IMR-90 (cell line): ENCODE measurements around the gene UBE3C. TPM values are rescaled to one million over a fixed set of nuclear protein-coding genes. Genes with fewer than 3 reads are reported as not detected.

Experiments used
- ATAC-seq: fragments of 200-7000 bp; cut with Tn5 transposase; 2 replicates; pipeline ENCODE4 v1.9.1; 2020; ENCODE audit warnings: low read depth, mild to moderate bottlenecking, moderate library complexity
- BruUV-seq: library from RNA; stranded (reverse); fragments of 400-500 nt; replicated peaks from 2 replicates; lab custom pipeline; 2021; lab: Mats Ljungman, UMichigan
- CTCF ChIA-PET: fragments of 300-600 bp; formaldehyde crosslinking; extraction: SDS; loops from one replicate; lab custom pipeline; 2021; ENCODE audit warnings: antibody characterized with exemption; lab: Yijun Ruan, JAX
- POLR2A ChIA-PET: fragments of 300-600 bp; sonication (Branson Sonifier 250); formaldehyde crosslinking; loops from one replicate; lab custom pipeline; 2022; ENCODE audit warnings: antibody characterized with exemption; ENCODE audit not compliant: unreplicated experiment; lab: Charles Lee
- DNase-seq: peaks from one replicate; pipeline ENCODE4 v3.0.0; 2013
- H2AFZ ChIP-seq: replicated peaks from 2 replicates; pipeline ENCODE3; 2013; ENCODE audit warnings: low read length, mild to moderate bottlenecking; ENCODE audit not compliant: poor library complexity
- H2AK5ac ChIP-seq: 2 replicates; pipeline ENCODE4 v1.6.1; 2013; ENCODE audit warnings: low read depth, low read length, inconsistent platforms
- H2AK9ac ChIP-seq: replicated peaks from 2 replicates; pipeline ENCODE3; 2013; ENCODE audit warnings: mild to moderate bottlenecking, low read depth, low read length, moderate library complexity; ENCODE audit not compliant: poor library complexity
- H2BK120ac ChIP-seq: 2 replicates; pipeline ENCODE4 v1.6.1; 2013; ENCODE audit warnings: low read depth, low read length, inconsistent platforms
- H2BK15ac ChIP-seq: 3 replicates; pipeline ENCODE4 v1.6.1; 2013; ENCODE audit warnings: low read depth, low read length, inconsistent platforms
- H2BK20ac ChIP-seq: 2 replicates; pipeline ENCODE4 v1.6.1; 2013; ENCODE audit warnings: low read depth, mild to moderate bottlenecking, inconsistent platforms, low read length, moderate library complexity
- H2BK5ac ChIP-seq: 2 replicates; pipeline ENCODE4 v1.6.1; 2013; ENCODE audit warnings: mild to moderate bottlenecking, low read depth, low read length, inconsistent platforms; ENCODE audit not compliant: poor library complexity, severe bottlenecking
- H3K14ac ChIP-seq: replicated peaks from 2 replicates; pipeline ENCODE4 v1.6.1; 2013; ENCODE audit warnings: low read depth, low read length, inconsistent platforms
- H3K18ac ChIP-seq: 2 replicates; pipeline ENCODE4 v1.6.1; 2013; ENCODE audit warnings: low read depth, low read length, control low read depth
- H3K23ac ChIP-seq: 2 replicates; pipeline ENCODE4 v1.6.1; 2013; ENCODE audit warnings: low read depth, low read length, inconsistent platforms
- H3K27ac ChIP-seq: 2 replicates; pipeline ENCODE4 v1.5.1; 2013; ENCODE audit warnings: mild to moderate bottlenecking, control low read depth, low read length; ENCODE audit not compliant: insufficient read depth
- H3K27me3 ChIP-seq: 2 replicates; pipeline ENCODE4 v1.6.1; 2013; ENCODE audit warnings: low read length; ENCODE audit not compliant: control insufficient read depth, insufficient read depth
- H3K36me3 ChIP-seq: 2 replicates; pipeline ENCODE4 v1.6.1; 2013; ENCODE audit warnings: low read length, mixed read lengths; ENCODE audit not compliant: control insufficient read depth, insufficient read depth
- H3K4ac ChIP-seq: 2 replicates; pipeline ENCODE4 v1.6.1; 2013; ENCODE audit warnings: low read depth, low read length, inconsistent platforms
- H3K4me1 ChIP-seq: 2 replicates; pipeline ENCODE4 v1.6.1; 2013; ENCODE audit warnings: low read length, mixed read lengths; ENCODE audit not compliant: control insufficient read depth, insufficient read depth
- H3K4me2 ChIP-seq: 2 replicates; pipeline ENCODE4 v1.6.1; 2013; ENCODE audit warnings: low read depth, mild to moderate bottlenecking, control low read depth, low read length, moderate library complexity
- H3K4me3 ChIP-seq: 2 replicates; pipeline ENCODE4 v1.5.1; 2013; ENCODE audit warnings: low read depth, mild to moderate bottlenecking, control low read depth, low read length, moderate library complexity; ENCODE audit not compliant: insufficient read depth
- H3K56ac ChIP-seq: 2 replicates; pipeline ENCODE4 v1.6.1; 2013; ENCODE audit warnings: low read length, inconsistent platforms; ENCODE audit not compliant: insufficient read depth; ENCODE audit errors: extremely low read depth
- H3K79me1 ChIP-seq, 2 experiments: 2 replicates each; pipeline ENCODE4 v1.6.1; 2013; ENCODE audit warnings: low read length in 2 of 2, inconsistent platforms in 1 of 2, low read depth in 1 of 2
- H3K9ac ChIP-seq: 2 replicates; pipeline ENCODE4 v1.6.1; 2013; ENCODE audit warnings: low read depth, low read length, control low read depth
- H3K9me1 ChIP-seq: 2 replicates; pipeline ENCODE4 v1.6.1; 2013; ENCODE audit warnings: low read length, inconsistent platforms; ENCODE audit not compliant: insufficient read depth
- H3K9me3 ChIP-seq: 2 replicates; pipeline ENCODE4 v1.6.1; 2013; ENCODE audit warnings: low read length; ENCODE audit not compliant: control insufficient read depth, insufficient read depth
- H4K20me1 ChIP-seq: 2 replicates; pipeline ENCODE4 v1.6.1; 2013; ENCODE audit warnings: low read length, inconsistent platforms; ENCODE audit not compliant: insufficient read depth
- H4K5ac ChIP-seq: 2 replicates; pipeline ENCODE4 v1.6.1; 2013; ENCODE audit warnings: mild to moderate bottlenecking, low read depth, low read length, control low read depth
- H4K8ac ChIP-seq, 2 experiments: 2 replicates each; pipeline ENCODE4 v1.6.1; 2013; ENCODE audit warnings: low read depth in 2 of 2, low read length in 2 of 2, control low read depth in 1 of 2, inconsistent platforms in 1 of 2
- H4K91ac ChIP-seq: 2 replicates; pipeline ENCODE4 v1.6.1; 2013; ENCODE audit warnings: low read depth, low read length, inconsistent platforms; ENCODE audit not compliant: insufficient read depth
- BHLHE40 ChIP-seq: fragments of 150-350 bp; IDR thresholded peaks from 2 replicates; pipeline ENCODE4 v1.6.1; 2016; ENCODE audit warnings: mild to moderate bottlenecking, low read depth, low read length
- CEBPB ChIP-seq: IDR thresholded peaks from 2 replicates; pipeline ENCODE4 v1.6.1; 2012; ENCODE audit warnings: low read depth, low read length, improper control_type of control experiment
- CHD1 ChIP-seq: IDR thresholded peaks from 2 replicates; pipeline ENCODE4 v1.6.1; 2012; ENCODE audit warnings: low read depth, low read length, improper control_type of control experiment
- CTCF ChIP-seq: conservative IDR thresholded peaks from 2 replicates; pipeline ENCODE4 v1.5.1; 2012; ENCODE audit warnings: mild to moderate bottlenecking, low read depth, low read length, improper control_type of control experiment
- ELK1 ChIP-seq: fragments of 150-350 bp; IDR thresholded peaks from 2 replicates; pipeline ENCODE4 v1.6.1; 2016; ENCODE audit warnings: low read depth, mild to moderate bottlenecking, low read length, moderate library complexity, borderline replicate concordance
- FOS ChIP-seq: fragments of 150-350 bp; IDR thresholded peaks from 2 replicates; pipeline ENCODE4 v1.6.1; 2016; ENCODE audit warnings: low read depth, low read length
- MAFK ChIP-seq: IDR thresholded peaks from 2 replicates; pipeline ENCODE4 v1.6.1; 2012; ENCODE audit warnings: low read depth, low read length, improper control_type of control experiment
- MAZ ChIP-seq: IDR thresholded peaks from 2 replicates; pipeline ENCODE4 v1.6.1; 2012; ENCODE audit warnings: low read depth, mild to moderate bottlenecking, low read length, improper control_type of control experiment, moderate library complexity, borderline replicate concordance
- MXI1 ChIP-seq: IDR thresholded peaks from 2 replicates; pipeline ENCODE4 v1.6.1; 2012; ENCODE audit warnings: low read depth, mild to moderate bottlenecking, low read length, moderate library complexity, borderline replicate concordance
- NFE2L2 ChIP-seq: fragments of 150-350 bp; IDR thresholded peaks from 2 replicates; pipeline ENCODE4 v1.6.1; 2016; ENCODE audit warnings: low read depth, mild to moderate bottlenecking, low read length
- POLR2A ChIP-seq: IDR thresholded peaks from 2 replicates; pipeline ENCODE4 v1.6.1; 2012; ENCODE audit warnings: mild to moderate bottlenecking, low read depth, low read length
- RAD21 ChIP-seq: IDR thresholded peaks from 2 replicates; pipeline ENCODE4 v1.6.1; 2012; ENCODE audit warnings: low read length, improper control_type of control experiment
- RCOR1 ChIP-seq: IDR thresholded peaks from 2 replicates; pipeline ENCODE4 v1.6.1; 2012; ENCODE audit warnings: mild to moderate bottlenecking, low read length, improper control_type of control experiment; ENCODE audit not compliant: insufficient replicate concordance
- RFX5 ChIP-seq: IDR thresholded peaks from 2 replicates; pipeline ENCODE4 v1.8.0; 2012; ENCODE audit warnings: low read depth, mild to moderate bottlenecking, low read length, moderate library complexity
- USF2 ChIP-seq: fragments of 150-350 bp; IDR thresholded peaks from 2 replicates; pipeline ENCODE4 v1.6.1; 2017; ENCODE audit warnings: mild to moderate bottlenecking, antibody characterized with exemption, low read length, low read depth
- WGBS, 2 experiments: methylation state at CpG; one replicate each; pipeline versions ENCODE4 v1.1.5 to v1.1.7; 2013; ENCODE audit warnings: missing lambda C conversion rate in 2 of 2; ENCODE audit not compliant: insufficient read length in 1 of 2; ENCODE audit errors: extremely low coverage in 2 of 2; 5-methylcytosine and 5-hydroxymethylcytosine counted together
- dilution Hi-C: fragments of 300-500 bp; cut with HindIII; formaldehyde crosslinking; loops from one replicate; pipeline ENCODE4 v1.14.3; 2018; ENCODE audit warnings: low sequenced_read_pairs; ENCODE audit not compliant: unreplicated experiment
- in situ Hi-C: fragments of 300-500 bp; cut with MboI; formaldehyde crosslinking; loops from 3 replicates; pipeline ENCODE4 v1.14.3; 2019; ENCODE audit warnings: low sequenced_read_pairs, inconsistent platforms, mixed read lengths
- intact Hi-C: fragments of 100-400 bp; cut with micrococcal nuclease; formaldehyde crosslinking; loops from 2 replicates; pipeline ENCODE4 v1.10.0; 2022
- polyA plus RNA-seq, 3 experiments: library from polyadenylated mRNA; depleted of rRNA; stranded (reverse); fragments of >200 nt; gene quantifications; 2 replicates each; pipeline ENCODE4 v1.2.3, GENCODE V29; 2012; ENCODE audit warnings: low replicate concordance in 1 of 3
- total RNA-seq: library from RNA; depleted of rRNA; stranded (reverse); fragments of >200 nt; gene quantifications from 2 replicates; pipeline ENCODE4 v1.2.3, GENCODE V29; 2012

The UBE3C gene
- total and polyA plus RNA-seq, 2 of the 4 experiments (the other 2 are of a cell fraction), result 43.0 to 60.6 TPM

- Histone ChIP-seq H2AK9ac (peak overlapping the region; percentile 95), H4K91ac (peak overlapping the region; percentile 97; the same call in 1 of the 2 replicates), H2BK120ac (peak overlapping the region; percentile 99), H4K5ac (peak overlapping the region; percentile 98), H2BK5ac (peak overlapping the region; percentile 94), H3K23ac (peak overlapping the region; percentile 98; the same call in 1 of the 2 replicates), H2BK20ac (peak overlapping the region; percentile 98), H3K18ac (peak overlapping the region; percentile 98), H3K27me3 (no peaks in the 10 kb centered on the region), H3K4me2 (no peak overlapping the region), H4K8ac (peak overlapping the region; percentile 97 to 99; a peak in 3 of 4 replicates), H2AK5ac (peak overlapping the region; percentile 100), H3K9me3 (no peaks in the 10 kb centered on the region), H3K79me1 (peaks cover 7 to 16% of the 10 kb centered on the region in 2 experiments; a peak in 3 of 4 replicates), H3K9ac (0 out of 2 replicates have a peak overlapping the region, but pooled peaks have one; percentile 49), H3K36me3 (peaks cover 23% of the 10 kb centered on the region), H2BK15ac (peak overlapping the region; percentile 76; the same call in 1 of the 3 replicates), H3K56ac (peak overlapping the region; percentile 92), H4K20me1 (no peaks in the 10 kb centered on the region), H3K27ac (peak overlapping the region; percentile 93), H3K4me3 (no peak overlapping the region), H3K9me1 (peaks cover 11% of the 10 kb centered on the region), H3K4ac (peak overlapping the region; percentile 100), H3K4me1 (peaks cover 20% of the 10 kb centered on the region), H2AFZ (peak overlapping the region; percentile 68), H3K14ac (peak overlapping the region; percentile 84)
- BruUV-seq, result no TSS peak
- intact Hi-C loops (loop anchor here (1.0 kb wide), 1 partner anchor 68 kb away; no protein-coding TSS in a partner anchor), in situ Hi-C loops (loop anchor here (5.0 to 25.0 kb wide), 2 partner anchors 70 to 310 kb away; no protein-coding TSS in a partner anchor), dilution Hi-C loops (no loop called here)
- ATAC-seq, result peak; percentile 77
- ChIA-PET POLR2A (no interaction called here), CTCF (interaction anchor here (1.5 kb wide), 1 partner anchor 10 kb away, joined by 3 read pairs; no protein-coding TSS in a partner anchor)
- DNase-seq, result peak; percentile 99
- WGBS, 2 experiments, result no CpG with 5 or more reads among the region's 9 CpGs
- TF ChIP-seq ELK1, result no peak
- TF ChIP-seq MXI1, result peak; percentile 60; the same call in 1 of the 2 replicates
- peak; percentile 97 for TF ChIP-seq CEBPB
- no peak for TF ChIP-seq RAD21
- TF ChIP-seq MAZ, result 0 out of 2 replicates have a peak, but pooled peaks have one; percentile 39
- peak; percentile 52; the same call in 1 of the 2 replicates for TF ChIP-seq POLR2A
- 0 out of 2 replicates have a peak, but pooled peaks have one; percentile 4 for TF ChIP-seq CTCF
- TF ChIP-seq MAFK, result no peak
- TF ChIP-seq FOS, result peak; percentile 37
- peak; percentile 80 for TF ChIP-seq BHLHE40
- TF ChIP-seq RCOR1, result no peak
- TF ChIP-seq RFX5, result no peak
- peak; percentile 34; the same call in 1 of the 2 replicates for TF ChIP-seq USF2
- no peak; the same call in 1 of the 2 replicates for TF ChIP-seq NFE2L2
- no peak; the same call in 1 of the 2 replicates for TF ChIP-seq CHD1
Measured at GRCh38 chr7:157271991-157272324, 133.2 kb downstream of the UBE3C start.
